GM12892 (cell line): ENCODE measurements around the gene CP.
"Not testable (repeated sequence)": the region's sequence is repeated elsewhere in the genome, so short reads cannot be mapped to it uniquely, and the experiment has no call there.

Source experiments
- DNase-seq: peaks from one replicate; pipeline ENCODE4 v3.0.0; 2011; ENCODE audit not compliant: insufficient read length
- FAIRE-seq: peaks from 2 replicates; lab custom pipeline; 2011; peaks lifted over from hg19 to GRCh38; lab: Jason Lieb, UNC
- POLR2A ChIP-seq: IDR thresholded peaks from 2 replicates; pipeline ENCODE4 v1.6.1; 2011; ENCODE audit warnings: low read depth, low read length, control low read depth
- POLR2AphosphoS5 ChIP-seq: IDR thresholded peaks from 2 replicates; pipeline ENCODE4 v1.6.1; 2011; ENCODE audit warnings: low read depth, low read length, control low read depth
- TAF1 ChIP-seq: IDR thresholded peaks from 2 replicates; pipeline ENCODE4 v1.6.1; 2011; ENCODE audit warnings: low read depth, mild to moderate bottlenecking, control low read depth, low read length, borderline replicate concordance

CP gene

GRCh38 chr3:149247008-149247710 is 25.5 kb upstream of the CP start:
- DNase-seq (no peak), FAIRE-seq (no peak)
- TF ChIP-seq POLR2AphosphoS5 = no peak
- no peak for TF ChIP-seq TAF1

- no peak for DNase-seq
Measured at GRCh38 chr3:149245738-149246451, 24.3 kb upstream of the CP start.

GRCh38 chr3:149243540-149243939 is 21.9 kb upstream of the CP start:
- FAIRE-seq (peak; percentile 27), DNase-seq (no peak)
- TF ChIP-seq TAF1 = no peak
- no peak for TF ChIP-seq POLR2AphosphoS5
- no peak for TF ChIP-seq POLR2A

More at GRCh38 chr3:149245738-149246451, 24.3 kb upstream of the CP start:
- peak; percentile 92 for FAIRE-seq
- TF ChIP-seq POLR2AphosphoS5 (no peak), POLR2A (no peak), TAF1 (no peak)

GRCh38 chr3:149239357-149239936 is 17.8 kb upstream of the CP start:
- no peak for TF ChIP-seq POLR2A
- no peak for TF ChIP-seq POLR2AphosphoS5
- no peak for TF ChIP-seq TAF1
- no peak for DNase-seq
- FAIRE-seq = no peak

GRCh38 chr3:149238268-149238667 is 16.6 kb upstream of the CP start:
- not testable (repeated sequence) for FAIRE-seq, DNase-seq

- no peak for DNase-seq
- no peak for TF ChIP-seq POLR2AphosphoS5
- no peak for TF ChIP-seq TAF1
- TF ChIP-seq POLR2A = no peak
- FAIRE-seq = no peak
Measured at GRCh38 chr3:149235599-149236424, 14.2 kb upstream of the CP start.

GRCh38 chr3:149234671-149235245 is 13.1 kb upstream of the CP start:
- FAIRE-seq (no peak), DNase-seq (no peak)

GRCh38 chr3:149233323-149233722 is 11.7 kb upstream of the CP start:
- DNase-seq (no peak), FAIRE-seq (no peak)
- no peak for TF ChIP-seq POLR2A
- no peak for TF ChIP-seq POLR2AphosphoS5
- no peak for TF ChIP-seq TAF1

More at GRCh38 chr3:149234671-149235245, 13.1 kb upstream of the CP start:
- TF ChIP-seq TAF1 (no peak), POLR2A (no peak), POLR2AphosphoS5 (no peak)

GRCh38 chr3:149231871-149232270 is 10.2 kb upstream of the CP start:
- DNase-seq (no peak), FAIRE-seq (no peak)
- TF ChIP-seq POLR2AphosphoS5 (no peak), POLR2A (no peak), TAF1 (no peak)

GRCh38 chr3:149227591-149228268 is 6.1 kb upstream of the CP start:
- no peak for FAIRE-seq
- DNase-seq = no peak
- TF ChIP-seq TAF1 (no peak), POLR2A (no peak), POLR2AphosphoS5 (no peak)
